Ramos (cell line): ENCODE results near the gene HEPN1.

Experiments
- in situ Hi-C: fragments of 300-500 bp; cut with MboI; formaldehyde crosslinking; loops from one replicate; pipeline ENCODE4 v1.14.3; 2022; ENCODE audit warnings: low sequenced_read_pairs; ENCODE audit not compliant: unreplicated experiment

HEPN1 gene

DNA sequence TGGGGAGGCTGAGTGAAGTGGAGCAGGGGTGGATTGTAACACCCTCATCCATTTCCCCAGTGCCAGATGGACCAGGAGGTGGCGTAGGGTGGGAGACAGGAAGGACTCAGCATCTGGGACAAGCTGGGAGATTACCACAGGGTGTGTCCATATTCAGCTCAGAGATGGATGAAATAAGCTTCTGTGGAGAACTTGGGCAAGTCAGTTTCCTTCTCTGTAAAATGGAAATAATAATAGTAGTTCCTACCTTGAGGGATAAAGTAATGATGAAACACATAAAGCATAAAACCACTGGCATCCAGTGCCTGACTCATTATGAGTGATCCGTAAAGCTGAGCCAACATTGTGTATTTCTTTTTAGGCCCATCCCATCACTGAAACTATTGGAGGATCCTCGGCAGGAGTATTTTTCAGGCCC, 20.8 kb upstream of the HEPN1 start:
- in situ Hi-C loops: no loop called here

GRCh38 chr11:124898711-124899110, 20.3 kb upstream of the HEPN1 start:
- in situ Hi-C loops: no loop called here

DNA sequence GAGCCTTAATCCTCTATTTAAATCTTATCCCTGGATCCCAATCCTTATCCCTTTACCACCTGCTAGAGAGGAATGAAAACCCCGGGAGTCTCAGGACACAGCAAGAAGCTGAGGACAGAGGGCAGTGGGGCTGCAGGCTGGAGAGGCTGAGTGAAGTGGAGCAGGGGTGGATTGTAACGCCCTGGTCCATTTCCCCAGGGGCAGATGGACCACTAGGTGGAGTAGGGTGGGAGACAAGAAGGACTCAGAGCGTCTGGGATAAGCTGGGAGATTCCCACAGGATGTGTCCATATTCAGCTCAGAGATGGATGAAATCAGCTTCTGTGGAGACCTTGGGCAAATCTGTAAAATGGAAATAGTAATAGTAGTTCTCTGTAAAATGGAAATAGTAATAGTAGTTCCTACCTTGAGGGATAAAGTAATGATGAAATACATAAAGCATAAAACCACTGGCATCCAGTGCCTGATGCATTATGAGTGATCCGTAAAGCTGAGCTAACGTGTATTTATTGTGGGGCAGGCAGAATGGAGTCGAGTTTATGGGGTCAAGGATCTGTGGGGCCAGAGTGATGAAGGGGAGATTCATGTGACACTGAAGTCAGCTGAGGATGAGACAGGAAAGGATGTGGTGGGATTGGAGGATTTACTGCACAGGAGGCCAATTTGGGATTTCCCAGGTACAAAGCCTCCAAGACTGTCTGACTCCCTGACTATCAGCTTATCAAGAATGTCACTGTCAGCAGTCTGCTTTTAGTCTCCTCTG, 19.5 kb upstream of the HEPN1 start:
- in situ Hi-C loops: no loop called here

DNA sequence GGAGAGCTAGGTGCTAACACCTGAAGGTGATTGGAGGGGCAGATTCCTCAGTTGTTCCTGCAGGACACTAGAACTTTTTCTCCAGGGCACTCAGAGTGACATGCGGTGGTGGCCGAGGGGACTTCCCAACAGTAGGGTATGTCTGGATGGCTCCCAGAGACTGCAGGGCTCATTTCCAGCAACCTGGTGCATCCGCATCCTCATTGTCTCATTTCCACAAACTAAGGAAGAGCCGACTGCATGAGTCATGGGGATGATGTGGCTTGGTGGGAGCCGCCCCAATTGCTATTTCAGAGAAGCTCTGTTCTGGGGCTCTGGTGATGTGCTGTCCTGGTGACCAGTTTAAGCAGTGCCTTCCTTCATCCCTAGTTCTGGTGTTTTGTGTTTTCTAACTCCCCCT, 18.6 kb upstream of the HEPN1 start:
- in situ Hi-C loops: no loop called here

- in situ Hi-C loops: no loop called here
Observed at GRCh38 chr11:124902616-124903015, 16.4 kb upstream of the HEPN1 start.

GRCh38 chr11:124915541-124916369, 3.3 kb upstream of the HEPN1 start:
- in situ Hi-C loops: no loop called here

DNA sequence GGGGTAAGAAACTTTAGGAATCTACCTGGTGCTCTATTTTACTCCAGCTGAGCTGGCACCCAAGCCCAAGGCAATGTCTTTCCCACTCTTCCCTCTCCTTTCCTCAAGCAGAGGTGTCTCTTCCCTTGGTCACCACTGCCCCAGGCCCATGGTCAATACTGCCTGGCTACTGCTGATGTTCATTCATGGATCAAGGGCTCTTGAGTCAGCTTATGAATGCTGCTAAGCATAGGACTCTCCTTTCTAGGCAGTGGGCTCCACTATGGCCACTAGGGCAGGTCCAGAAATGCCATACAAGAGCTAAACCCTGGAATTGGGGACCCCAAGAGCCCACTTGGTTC, 2.7 kb upstream of the HEPN1 start:
- in situ Hi-C loops: no loop called here

DNA sequence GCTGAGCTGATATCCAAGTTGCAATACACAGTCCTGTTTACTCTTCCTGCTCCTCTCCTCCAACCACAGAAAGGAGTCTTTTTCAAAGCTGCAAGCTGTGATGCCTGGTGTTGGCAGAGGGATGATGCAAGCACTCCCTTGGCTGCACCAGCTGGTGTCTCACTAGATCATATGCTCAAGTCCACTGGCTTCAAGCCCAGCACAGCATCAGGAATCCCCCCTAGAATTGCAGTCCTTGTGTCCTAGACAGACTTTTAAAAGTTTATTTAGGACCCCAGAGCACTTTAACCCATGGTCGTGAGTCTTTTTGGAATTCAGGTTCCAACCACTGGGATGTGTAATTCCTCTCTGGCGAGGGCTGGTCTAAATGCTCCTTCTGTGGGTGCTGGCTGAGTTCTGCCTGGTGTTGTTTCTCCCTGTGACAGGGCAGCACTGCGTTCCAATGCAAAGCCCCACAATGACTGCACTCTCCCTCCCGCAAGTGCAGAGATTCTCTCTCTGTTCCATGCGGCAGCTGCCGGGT, 1.9 kb upstream of the HEPN1 start:
- in situ Hi-C loops: no loop called here

DNA sequence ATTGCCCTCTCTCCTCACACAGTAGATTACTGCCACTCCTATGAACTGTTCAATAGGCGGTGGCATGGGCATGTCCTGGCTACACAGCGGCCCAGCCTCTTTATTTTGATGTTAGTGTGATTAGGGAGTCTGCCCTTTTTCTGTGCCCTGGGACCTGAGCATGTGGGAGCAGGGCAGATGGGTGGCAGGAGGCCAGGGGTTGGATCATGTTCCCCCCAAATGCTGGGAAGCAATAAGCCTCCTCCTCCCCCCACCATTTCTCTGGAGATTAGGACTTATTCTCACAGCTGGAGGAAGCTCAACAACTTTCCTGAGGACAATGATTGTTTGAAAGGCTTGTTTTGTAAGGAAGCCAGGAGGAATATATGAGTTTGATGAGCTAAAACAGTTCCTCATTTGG, 848 bp downstream of the HEPN1 start:
- in situ Hi-C loops: no loop called here

GRCh38 chr11:124920356-124920755, 1.3 kb downstream of the HEPN1 start:
- in situ Hi-C loops: no loop called here

GRCh38 chr11:124920870-124921609, 2.0 kb downstream of the HEPN1 start:
- in situ Hi-C loops: no loop called here

DNA sequence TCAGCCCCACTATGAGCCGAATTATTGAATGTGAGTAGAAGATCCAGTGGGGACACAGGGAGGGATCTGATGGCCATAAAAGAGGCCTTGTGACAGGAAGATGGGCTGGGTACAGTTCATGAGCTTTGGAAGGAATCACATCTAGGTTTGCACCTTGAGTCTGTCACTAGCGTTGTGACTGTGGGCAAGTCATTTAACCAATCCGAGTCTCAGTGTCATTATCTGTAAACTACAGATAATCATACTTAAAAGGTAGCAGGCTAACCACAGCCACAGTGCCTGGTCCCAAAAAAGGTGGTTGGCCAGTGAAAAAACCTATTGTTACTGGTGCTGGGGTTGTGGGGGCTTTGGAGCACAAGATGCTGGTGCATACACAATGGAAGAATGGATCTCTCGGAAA, 3.8 kb downstream of the HEPN1 start:
- in situ Hi-C loops: no loop called here

GRCh38 chr11:124923296-124923695, 4.2 kb downstream of the HEPN1 start:
- in situ Hi-C loops: no loop called here

- in situ Hi-C loops: no loop called here
Observed at GRCh38 chr11:124928942-124929665, 10.1 kb downstream of the HEPN1 start.

GRCh38 chr11:124930799-124931198, 11.7 kb downstream of the HEPN1 start:
- in situ Hi-C loops: no loop called here

DNA sequence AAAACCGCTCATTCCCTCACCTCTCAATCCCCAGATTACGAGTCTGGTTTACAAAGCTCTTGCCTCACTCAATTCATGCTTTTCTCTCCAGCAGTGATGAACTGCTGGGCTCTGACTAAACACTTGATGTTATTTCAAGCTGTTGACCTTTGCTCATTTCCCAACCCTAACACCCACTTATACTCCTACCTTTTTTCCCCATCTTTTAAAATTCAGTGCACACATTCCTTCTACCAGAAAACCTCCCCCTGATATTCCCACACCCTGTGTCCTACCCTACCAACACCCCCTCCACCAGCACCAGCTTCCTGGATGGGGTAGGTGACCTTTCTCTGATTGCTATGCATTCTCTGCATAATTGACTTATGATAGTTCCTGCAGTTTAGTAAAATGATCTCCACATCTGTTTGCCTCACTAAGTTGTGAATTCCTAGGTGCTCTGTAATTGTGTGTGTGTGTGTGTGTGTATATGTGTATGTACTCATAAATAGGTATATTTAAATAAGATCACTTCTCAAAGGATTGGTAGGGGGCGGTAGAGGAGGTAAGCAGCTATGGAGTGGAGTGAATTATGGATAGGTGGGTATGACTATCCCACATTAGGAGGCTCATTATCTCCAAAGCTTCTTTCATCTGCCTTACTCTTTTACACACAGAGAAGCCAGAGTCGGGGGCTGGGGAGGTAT, 16.0 kb downstream of the HEPN1 start:
- in situ Hi-C loops: no loop called here

DNA sequence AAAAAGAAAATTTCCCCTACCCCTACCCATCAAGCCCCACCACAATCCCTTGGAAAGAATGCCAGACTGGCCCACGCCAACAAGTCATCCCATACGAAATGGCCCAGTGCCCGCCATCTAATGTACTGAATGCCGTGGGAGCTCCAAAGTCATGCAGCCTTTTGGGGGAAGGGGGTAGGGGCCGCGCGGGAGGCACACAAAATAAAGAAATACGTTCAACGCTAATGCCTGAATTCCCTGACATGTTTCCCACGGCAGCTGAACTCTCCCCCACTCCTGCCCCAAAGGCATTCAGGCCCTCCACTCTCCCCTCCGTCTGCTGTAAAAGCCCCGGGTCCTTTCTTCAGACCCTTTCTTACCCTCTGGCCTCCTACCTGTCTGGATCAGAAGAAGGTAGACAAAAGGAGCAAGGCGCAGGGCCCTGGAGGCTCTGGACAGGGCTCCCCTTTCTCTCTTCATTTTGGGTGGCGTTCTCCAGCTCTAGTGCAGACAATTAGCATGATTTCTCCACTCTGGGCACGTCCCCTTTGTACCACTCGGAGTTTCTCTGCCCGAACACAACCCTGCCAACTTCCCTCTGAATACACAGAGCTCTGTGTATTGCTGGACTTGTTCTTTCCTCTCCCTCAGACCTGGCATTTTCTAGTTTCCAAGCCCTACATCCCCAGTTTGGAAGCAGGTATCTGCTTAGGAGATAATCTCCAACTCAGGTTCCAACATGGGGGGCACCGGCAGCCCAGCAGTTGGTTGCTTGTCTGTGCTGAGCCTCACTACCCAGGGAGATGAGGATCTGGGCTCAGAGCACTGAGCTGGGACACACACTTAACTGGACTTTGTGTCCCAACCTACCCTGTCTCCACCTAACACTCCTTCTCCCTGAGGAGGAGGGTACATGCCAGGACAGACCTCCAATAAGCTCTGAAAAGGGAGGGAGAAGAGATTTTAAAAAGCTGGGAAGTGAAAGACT, 16.8 kb downstream of the HEPN1 start, which contains the start of gene HEPACAM:
TSS of gene HEPACAM (minus strand) at position 500 of the 967 bp plus-strand sequence. CDS start at position 459, 41 bp downstream.
- in situ Hi-C loops: no loop called here

- in situ Hi-C loops: no loop called here
Observed at GRCh38 chr11:124937336-124937935, 18.4 kb downstream of the HEPN1 start.
